Gastrocnemius medialis (tissue), 4 donors: Measurements from ENCODE around the gene MAP3K20.

Source experiments
- CTCF ChIP-seq, 5 experiments: fragments of 450-650 bp in 3 of 5; fragments of 200-600 bp in 2 of 5; sonication (generic) in 2 of 5; IDR thresholded peaks in 4 of 5; conservative IDR thresholded peaks in 1 of 5; 1 replicate in 4 of 5; 2 replicates in 1 of 5; pipeline ENCODE4 v1.5.1; 2016 to 2019; ENCODE audit warnings: antibody characterized with exemption in 5 of 5, mild to moderate bottlenecking in 3 of 5, moderate library complexity in 3 of 5
- POLR2A ChIP-seq, 2 donors: fragments of 450-650 bp; IDR thresholded peaks; one replicate each; pipeline ENCODE4 v1.6.1; 2017; ENCODE audit warnings: antibody characterized with exemption in 2 of 2, mild to moderate bottlenecking in 2 of 2, moderate library complexity in 2 of 2

DNA sequence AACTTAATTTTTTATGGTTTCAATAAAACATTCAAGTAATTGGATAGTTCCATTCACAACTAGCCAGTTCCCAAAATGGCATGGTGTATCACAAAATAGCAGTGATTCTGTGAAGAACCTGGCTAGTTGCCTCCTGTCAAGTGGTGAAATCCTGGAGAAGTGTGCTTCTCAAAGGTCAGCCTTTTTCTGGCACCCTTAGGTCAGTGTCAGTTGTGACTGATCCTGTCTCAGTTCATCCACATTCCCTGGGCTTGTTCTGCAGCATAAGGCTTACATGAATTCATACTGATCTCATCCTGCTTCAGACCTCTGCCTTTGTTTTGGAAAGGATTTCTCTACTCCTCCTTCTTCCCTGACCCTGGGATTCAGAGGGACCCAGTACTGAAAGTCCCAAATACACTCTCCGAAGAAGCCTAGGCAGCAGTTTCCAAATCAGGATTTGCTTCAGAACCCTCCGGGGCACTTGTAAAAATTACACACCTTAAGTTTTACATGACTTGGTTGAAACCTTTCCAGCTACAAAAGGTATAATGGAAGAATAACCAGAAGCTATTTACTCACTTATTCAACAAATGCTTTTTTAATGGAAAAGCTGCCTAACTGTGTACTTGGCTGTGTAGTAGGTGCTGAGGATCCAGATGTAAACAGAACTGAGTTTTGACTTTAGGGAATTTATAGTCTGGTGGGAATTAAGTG lies 11.0 kb downstream of the MAP3K20 start:
- TF ChIP-seq POLR2A (IDR thresholded peaks at IDR 0.05) (no peak), CTCF (IDR thresholded peaks at IDR 0.05 in 4 of 5, conservative IDR thresholded peaks at IDR 0.05 in 1 of 5) (no peak)
